HK-2 (cell line): ENCODE data around the gene PPDPF.

ENCODE experiments used
- DNase-seq: peaks from one replicate; pipeline ENCODE4 v3.0.0-alpha.2; 2018; ENCODE audit not compliant: unreplicated experiment

The PPDPF gene

GRCh38 chr20:63522091-63522868, 1.7 kb downstream of the PPDPF start:
- no peak for DNase-seq

- no peak for DNase-seq
These were observed 2.5 kb downstream of the PPDPF start for GRCh38 chr20:63522981-63523611.

GRCh38 chr20:63525185-63525584, 4.6 kb downstream of the PPDPF start:
- DNase-seq, result no peak

- DNase-seq, result no peak
These were observed 5.4 kb downstream of the PPDPF start for GRCh38 chr20:63525971-63526370.

- DNase-seq, result no peak
These were observed 6.6 kb downstream of the PPDPF start for GRCh38 chr20:63527184-63527583.

GRCh38 chr20:63529180-63529860, 8.8 kb downstream of the PPDPF start:
- no peak for DNase-seq

- DNase-seq, result no peak
These were observed 9.6 kb downstream of the PPDPF start for GRCh38 chr20:63529861-63530787.

GRCh38 chr20:63530788-63531160, 10.2 kb downstream of the PPDPF start:
- no peak for DNase-seq

- no peak for DNase-seq
These were observed 11.3 kb downstream of the PPDPF start for GRCh38 chr20:63531686-63532448.

GRCh38 chr20:63532449-63532971, 11.9 kb downstream of the PPDPF start:
- no peak for DNase-seq

GRCh38 chr20:63533388-63533787, 12.8 kb downstream of the PPDPF start:
- DNase-seq, result no peak

- DNase-seq, result no peak
These were observed 13.4 kb downstream of the PPDPF start for GRCh38 chr20:63533871-63534393.

- no peak for DNase-seq
These were observed 13.9 kb downstream of the PPDPF start for GRCh38 chr20:63534427-63534830.

- no peak for DNase-seq
These were observed 14.5 kb downstream of the PPDPF start for GRCh38 chr20:63534831-63535651.

- DNase-seq, result no peak
These were observed 15.8 kb downstream of the PPDPF start for GRCh38 chr20:63536241-63536977.

- no peak for DNase-seq
These were observed 16.5 kb downstream of the PPDPF start, which contains the start of gene PTK6 for GRCh38 chr20:63536997-63537524. TSS of gene PTK6 (minus strand) at chr20:63537376. CDS start at chr20:63537314, 62 bp downstream.

GRCh38 chr20:63537525-63538203, 17.1 kb downstream of the PPDPF start:
- DNase-seq, result peak; percentile 100
